GM19395 (cell line): ENCODE results near the gene KANSL1.
"Not testable (repeated sequence)": the region's sequence is repeated elsewhere in the genome, so short reads cannot be mapped to it uniquely, and the experiment has no call there.

ENCODE experiments used
- ATAC-seq: cut with Tn5 transposase; IDR thresholded peaks from one replicate; pipeline ENCODE4 v1.9.1; 2021; ENCODE audit warnings: mild to moderate bottlenecking, moderate library complexity; ENCODE audit not compliant: unreplicated experiment

The KANSL1 gene

DNA sequence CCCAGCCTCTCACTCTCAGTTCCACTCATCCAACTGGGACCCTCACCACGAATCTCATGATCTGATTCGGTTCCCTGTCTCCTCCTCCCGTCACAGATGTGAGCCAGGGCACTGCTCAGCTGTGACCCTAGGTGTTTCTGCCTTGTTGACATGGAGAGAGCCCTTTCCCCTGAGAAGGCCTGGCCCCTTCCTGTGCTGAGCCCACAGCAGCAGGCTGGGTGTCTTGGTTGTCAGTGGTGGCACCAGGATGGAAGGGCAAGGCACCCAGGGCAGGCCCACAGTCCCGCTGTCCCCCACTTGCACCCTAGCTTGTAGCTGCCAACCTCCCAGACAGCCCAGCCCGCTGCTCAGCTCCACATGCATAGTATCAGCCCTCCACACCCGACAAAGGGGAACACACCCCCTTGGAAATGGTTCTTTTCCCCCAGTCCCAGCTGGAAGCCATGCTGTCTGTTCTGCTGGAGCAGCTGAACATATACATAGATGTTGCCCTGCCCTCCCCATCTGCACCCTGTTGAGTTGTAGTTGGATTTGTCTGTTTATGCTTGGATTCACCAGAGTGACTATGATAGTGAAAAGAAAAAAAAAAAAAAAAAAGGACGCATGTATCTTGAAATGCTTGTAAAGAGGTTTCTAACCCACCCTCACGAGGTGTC lies 167.6 kb downstream of the KANSL1 start:
- no peak for ATAC-seq

GRCh38 chr17:46025060-46025459 lies 168.2 kb downstream of the KANSL1 start:
- no peak for ATAC-seq

DNA sequence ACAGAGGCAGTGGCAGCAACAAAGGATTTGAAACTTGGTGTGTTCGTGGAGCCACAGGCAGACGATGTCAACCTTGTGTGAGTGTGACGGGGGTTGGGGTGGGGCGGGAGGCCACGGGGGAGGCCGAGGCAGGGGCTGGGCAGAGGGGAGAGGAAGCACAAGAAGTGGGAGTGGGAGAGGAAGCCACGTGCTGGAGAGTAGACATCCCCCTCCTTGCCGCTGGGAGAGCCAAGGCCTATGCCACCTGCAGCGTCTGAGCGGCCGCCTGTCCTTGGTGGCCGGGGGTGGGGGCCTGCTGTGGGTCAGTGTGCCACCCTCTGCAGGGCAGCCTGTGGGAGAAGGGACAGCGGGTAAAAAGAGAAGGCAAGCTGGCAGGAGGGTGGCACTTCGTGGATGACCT lies 168.6 kb downstream of the KANSL1 start:
- ATAC-seq: no peak

- no peak for ATAC-seq
Measured at GRCh38 chr17:46023783-46024388, 169.3 kb downstream of the KANSL1 start.

GRCh38 chr17:46023366-46023765 lies 169.9 kb downstream of the KANSL1 start:
- not testable (repeated sequence) for ATAC-seq

GRCh38 chr17:46020998-46021397 lies 172.2 kb downstream of the KANSL1 start:
- no peak for ATAC-seq

- ATAC-seq: no peak
Measured at GRCh38 chr17:46020023-46020761, 173.0 kb downstream of the KANSL1 start.

- not testable (repeated sequence) for ATAC-seq
Measured at GRCh38 chr17:46019408-46019925, 173.8 kb downstream of the KANSL1 start.

- no peak for ATAC-seq
Measured at GRCh38 chr17:46013502-46014165, 179.6 kb downstream of the KANSL1 start.

- no peak for ATAC-seq
Measured at GRCh38 chr17:46013127-46013501, 180.1 kb downstream of the KANSL1 start.

- ATAC-seq: no peak
Measured at GRCh38 chr17:46012506-46013079, 180.6 kb downstream of the KANSL1 start.

- ATAC-seq: no peak
Measured at GRCh38 chr17:46011711-46012505, 181.3 kb downstream of the KANSL1 start.

- no peak for ATAC-seq
Measured at GRCh38 chr17:46010597-46011186, 182.5 kb downstream of the KANSL1 start.

- ATAC-seq: no peak
Measured at GRCh38 chr17:46009681-46010596, 183.3 kb downstream of the KANSL1 start.

- no peak for ATAC-seq
Measured at GRCh38 chr17:46008591-46008990, 184.6 kb downstream of the KANSL1 start.

GRCh38 chr17:46007461-46007965 lies 185.7 kb downstream of the KANSL1 start:
- no peak for ATAC-seq

GRCh38 chr17:46006082-46006481 lies 187.1 kb downstream of the KANSL1 start:
- ATAC-seq: not testable (repeated sequence)

- ATAC-seq: no peak
Measured at GRCh38 chr17:46003907-46004748, 189.1 kb downstream of the KANSL1 start.
